NK-92 (cell line): ENCODE data around the gene ATF1.
"Not testable (repeated sequence)": the region's sequence is repeated elsewhere in the genome, so short reads cannot be mapped to it uniquely, and the experiment has no call there.

Source experiments
- DNase-seq: peaks from one replicate; lab custom pipeline; 2025; ENCODE audit not compliant: unreplicated experiment; lab: John Stamatoyannopoulos, UW

Gene ATF1

DNA sequence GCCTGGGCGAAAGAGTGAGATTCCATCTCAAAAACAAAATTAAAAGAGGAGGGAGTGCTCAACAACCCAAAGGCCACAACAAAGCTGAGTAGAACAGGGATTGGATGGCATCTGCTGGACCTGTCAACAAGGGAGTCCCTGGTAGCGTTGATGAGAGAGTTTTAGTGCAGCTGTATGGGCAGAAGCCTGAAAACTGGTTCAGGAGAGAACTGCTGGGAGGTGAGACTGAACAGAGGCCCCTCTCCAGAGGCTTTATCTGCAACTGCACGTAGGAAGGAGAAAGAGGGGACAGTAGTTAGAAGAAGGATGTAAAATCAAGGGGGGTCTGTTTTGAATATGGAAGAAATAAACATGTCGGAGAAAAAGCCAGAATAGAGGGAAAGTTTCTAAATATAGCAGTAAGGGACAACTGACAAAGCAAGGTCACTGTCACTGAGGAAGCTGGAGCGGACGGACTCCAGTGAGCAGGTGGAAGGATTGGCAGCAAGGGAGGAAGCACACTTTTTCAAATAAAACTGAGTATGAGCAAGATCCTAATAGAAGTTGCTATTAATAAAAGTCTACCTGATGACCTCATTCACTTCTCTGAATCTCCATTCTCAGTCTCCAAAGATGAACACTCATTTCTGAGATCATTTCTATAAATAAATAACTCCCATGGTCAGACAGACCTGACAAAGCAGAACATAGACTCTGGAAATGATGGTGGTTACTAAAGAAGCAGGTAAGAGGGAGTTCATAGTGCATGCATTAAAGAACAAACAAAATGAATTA is 11.8 kb upstream of the ATF1 start:
- no peak for DNase-seq

DNA sequence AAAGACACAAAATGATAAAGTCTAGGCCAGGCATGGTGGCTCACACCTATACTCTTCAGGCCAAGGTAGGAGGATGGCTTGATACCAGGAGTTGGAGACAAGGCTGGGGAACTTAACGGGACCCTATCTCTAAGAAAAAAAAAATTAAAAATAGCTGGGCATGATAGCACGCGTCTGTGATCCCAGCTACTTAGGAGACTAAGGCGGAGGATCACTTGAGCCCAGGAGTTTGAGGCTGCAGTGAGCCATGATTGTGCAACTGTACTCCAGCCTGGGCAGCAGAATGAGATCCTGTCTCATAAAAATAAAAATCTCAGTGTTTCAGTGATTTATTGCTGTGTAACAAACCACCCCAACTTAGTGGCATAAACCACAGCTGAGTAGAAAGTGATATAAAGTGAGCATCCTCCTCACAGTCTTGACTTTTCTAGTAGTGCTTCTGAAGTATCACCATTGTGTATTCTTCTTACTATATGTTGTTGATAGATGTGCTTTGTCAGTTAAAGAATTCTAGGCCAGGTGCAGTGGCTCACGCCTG is 10.6 kb upstream of the ATF1 start:
- DNase-seq, result no peak

DNA sequence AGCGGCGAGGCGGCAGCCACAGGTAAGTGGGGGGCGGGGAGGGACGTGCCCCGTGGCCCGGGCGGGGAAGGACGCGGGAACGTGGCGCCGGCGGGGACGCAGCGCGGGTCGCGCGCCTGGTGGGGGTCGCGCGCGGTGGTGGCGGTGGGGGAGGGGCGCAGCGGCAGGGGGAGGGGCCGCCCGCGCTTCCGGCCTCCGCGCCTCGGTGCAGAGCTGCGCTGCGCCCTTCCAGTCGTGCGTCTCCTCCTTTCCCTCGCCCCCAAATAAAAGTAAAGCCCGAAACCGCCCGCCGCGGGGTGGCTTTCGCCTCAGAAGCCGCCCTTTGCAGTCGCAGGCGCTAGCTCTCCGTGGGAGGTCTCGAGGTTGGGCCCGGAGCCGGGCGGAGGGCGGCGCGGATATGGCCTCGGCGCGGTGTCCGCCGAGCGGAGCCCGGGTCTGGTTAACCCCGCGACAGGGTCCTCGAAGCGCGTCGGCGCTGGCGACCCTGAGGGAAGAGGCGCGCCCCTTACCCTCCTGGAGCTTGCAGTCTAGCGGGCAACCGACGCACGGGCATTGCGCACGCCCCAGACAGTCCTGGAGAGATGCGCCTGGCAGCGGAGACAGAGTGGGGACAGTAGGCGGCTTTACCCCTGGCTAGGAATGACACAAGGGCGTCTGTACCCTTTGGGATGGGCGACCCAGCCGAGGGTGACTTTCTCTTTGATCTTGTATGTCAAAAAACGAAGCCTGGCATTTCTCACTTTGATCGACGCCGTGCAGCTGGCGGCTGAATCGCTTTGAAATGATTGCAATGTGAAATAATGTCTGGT is 589 bp downstream of the ATF1 start:
- no peak for DNase-seq

DNA sequence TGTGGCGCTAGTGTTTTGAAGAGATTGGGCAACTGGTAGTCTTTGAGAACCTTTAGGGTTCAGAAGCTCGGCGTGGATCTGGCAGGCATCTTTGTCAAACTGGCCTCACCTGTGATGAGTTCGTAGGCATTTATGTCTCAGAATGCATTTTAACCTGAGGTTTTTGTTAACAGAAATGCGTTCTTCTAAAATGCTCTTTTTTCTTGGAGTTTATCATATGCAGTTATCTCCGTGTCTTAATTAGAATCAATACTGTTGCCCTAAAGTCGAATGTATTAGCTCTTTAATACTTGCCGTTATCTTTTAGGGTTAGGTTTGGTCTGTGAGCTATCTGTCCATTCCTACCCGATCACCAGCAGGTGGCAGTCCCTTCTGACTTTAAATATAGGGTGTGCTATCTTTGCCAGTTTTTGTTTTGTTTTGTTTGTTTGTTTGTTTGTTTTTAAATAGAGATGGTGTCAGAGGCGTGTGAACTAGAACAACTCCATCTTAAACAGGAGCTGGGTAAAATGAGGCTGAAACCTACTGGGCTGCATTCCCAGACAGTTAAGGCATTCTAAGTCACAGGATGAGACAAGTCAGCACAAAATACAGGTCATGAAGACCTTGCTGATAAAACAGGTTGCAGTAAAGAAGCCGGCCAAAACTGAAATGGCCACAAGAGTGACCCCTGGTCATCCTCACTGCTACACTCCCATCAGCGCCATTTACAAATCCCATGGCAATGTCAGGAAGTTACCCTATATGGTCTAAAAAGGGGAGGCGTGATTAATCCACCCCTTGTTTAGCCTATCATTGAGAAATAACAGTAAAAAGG is 1.4 kb downstream of the ATF1 start:
- no peak for DNase-seq

DNA sequence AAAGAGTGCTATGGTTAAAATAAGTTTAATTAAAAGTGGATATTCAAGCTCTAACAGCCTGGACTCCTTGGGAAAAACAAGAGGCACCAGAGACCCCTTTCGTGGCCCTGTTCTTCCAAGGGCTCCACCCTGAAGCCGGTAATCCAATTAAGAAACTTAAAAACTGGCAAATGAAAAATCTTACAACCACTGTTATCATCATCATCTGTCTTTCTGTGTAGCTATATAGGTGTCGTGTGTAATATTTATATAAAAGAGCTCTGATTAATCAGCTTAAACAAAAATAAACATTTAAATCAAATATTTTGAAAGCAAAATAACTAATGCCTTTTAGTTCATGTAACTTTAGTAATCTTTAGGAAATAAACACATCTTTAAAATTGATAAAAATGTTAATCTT is 4.5 kb downstream of the ATF1 start:
- no peak for DNase-seq

DNA sequence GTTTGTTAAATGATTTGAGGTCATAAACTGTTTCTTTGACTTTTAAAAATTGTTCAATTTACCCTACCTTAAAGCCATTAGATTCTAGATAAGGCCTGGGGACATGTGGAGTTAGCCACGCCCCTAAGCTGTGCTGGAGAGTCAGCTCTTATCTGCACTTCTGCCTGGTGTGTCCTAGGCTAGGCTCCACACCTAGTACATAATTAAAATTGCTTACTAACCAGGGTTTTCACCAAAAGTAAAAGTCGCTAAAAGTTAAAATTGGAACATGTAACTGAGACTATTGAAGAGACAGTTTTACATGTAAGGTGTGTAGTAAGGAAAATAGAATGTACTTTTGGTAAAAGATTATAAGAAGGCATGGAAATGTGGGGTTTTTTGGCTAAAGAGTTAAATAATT is 4.9 kb downstream of the ATF1 start:
- DNase-seq, result not testable (repeated sequence)

DNA sequence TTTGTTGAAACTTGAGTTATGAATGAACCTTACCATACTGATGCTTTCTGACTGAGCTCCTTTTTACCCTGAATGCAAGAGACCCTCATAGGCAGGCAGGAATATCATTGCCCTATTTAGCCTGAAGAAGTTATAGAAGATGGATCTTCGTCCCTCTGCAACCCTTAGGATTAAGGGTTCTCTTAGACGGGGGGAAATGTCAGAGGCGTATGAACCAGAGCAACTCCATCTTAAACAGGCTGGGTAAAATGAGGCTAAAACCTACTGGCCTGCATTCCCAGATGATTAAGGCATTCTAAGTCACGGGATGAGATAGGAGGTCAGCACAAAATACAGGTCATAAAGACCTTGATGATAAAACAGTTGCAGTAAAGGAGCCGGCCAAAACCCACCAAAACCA is 7.5 kb downstream of the ATF1 start:
- no peak for DNase-seq

DNA sequence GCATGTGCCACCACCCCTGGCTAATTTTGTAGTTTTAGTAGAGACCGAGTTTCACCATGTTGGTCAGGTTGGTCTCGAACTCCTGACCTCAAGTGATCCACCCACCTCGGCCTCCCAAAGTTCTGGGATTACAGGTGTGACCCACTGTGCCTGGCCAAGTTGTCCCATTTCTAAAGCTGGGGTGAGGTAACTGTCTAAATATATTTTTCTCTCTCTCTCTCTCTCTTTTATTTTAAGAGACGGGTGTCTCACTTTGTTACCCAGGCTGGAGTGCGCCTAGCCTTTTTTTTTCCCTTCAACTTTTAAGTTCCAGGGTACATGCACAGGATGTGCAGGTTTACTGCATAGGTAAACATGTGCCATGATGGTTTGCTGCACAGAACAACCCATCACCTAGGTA is 8.6 kb downstream of the ATF1 start:
- DNase-seq, result no peak

DNA sequence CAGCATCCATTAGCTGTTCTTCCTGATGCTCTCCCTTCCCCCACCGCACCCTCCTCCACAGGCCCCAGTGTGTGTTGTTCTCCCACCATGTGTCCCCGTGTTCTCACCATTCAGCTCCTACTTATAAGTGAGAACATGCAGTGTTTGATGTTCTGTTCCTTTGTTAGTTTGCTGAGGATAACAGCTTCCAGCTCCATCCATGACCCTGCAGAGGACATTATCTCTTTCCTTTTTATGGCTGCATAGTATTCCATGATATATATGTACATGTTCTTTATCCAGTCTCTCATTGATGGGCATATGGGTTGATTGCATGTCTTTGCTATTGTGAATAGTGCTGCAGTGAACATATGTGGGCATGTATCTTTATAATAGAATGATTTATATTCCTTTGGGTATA is 9.0 kb downstream of the ATF1 start:
- DNase-seq, result no peak

DNA sequence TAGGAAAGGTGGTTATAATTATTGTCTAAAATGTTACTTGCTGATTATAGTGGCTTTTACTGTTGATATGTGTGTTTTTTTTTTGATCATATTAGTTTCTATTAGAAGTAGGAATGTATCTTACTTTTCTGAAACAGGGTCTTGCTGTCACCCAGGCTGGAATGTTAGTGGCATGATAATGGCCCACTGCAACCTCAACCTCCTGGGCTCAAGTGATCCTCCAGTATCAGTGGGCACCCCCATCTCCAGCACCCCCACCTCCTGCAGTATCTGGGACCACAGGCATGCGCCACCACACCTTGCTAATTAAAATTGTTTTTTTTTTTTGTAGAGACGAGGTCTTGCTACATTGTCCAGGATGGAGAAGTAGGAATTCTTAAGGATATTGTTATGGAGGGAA is 11.3 kb downstream of the ATF1 start:
- DNase-seq, result no peak

DNA sequence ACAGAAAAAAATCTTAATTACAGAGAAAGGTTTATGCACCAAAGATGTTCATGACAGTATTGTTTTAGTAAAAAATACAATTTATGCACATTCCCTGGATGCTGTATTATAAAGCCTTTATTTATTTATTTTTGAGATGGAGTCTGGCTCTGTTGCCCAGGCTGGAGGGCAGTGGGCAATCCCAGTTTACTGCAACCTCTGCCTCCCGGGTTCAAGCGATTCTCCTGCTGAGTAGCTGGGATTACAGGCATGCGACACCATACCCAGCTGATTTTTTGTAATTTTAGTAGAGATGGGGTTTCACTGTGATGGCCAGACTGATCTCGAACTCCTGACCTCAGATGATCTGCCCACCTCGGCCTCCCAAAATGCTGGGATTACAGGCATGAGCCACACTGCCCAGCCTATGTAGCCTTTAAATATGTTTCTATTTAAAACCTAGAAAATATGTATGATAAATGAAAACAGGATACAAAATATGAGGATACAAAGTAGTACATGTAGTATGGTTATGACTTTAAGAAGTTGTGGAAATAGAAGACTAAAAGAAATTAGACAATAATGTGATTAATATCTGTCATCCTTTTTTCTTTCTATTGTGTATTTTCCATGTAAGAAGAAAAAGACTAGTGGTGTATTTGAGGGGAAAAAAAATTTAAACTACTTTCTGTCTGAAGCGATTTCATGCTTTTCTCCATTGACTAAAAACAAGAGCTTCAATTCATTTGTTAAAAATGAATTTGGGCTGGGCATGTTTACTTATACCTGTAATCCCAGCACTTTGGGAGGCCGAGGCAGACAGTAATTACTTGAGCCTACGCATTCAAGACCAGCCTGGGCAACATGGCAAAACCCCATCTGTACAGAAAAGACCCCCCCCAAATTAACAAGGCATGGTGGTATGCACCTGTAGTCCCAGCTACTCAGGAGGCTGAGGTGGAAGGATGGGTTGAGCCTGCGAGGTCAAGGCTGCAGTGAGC is 13.1 kb downstream of the ATF1 start:
- no peak for DNase-seq

DNA sequence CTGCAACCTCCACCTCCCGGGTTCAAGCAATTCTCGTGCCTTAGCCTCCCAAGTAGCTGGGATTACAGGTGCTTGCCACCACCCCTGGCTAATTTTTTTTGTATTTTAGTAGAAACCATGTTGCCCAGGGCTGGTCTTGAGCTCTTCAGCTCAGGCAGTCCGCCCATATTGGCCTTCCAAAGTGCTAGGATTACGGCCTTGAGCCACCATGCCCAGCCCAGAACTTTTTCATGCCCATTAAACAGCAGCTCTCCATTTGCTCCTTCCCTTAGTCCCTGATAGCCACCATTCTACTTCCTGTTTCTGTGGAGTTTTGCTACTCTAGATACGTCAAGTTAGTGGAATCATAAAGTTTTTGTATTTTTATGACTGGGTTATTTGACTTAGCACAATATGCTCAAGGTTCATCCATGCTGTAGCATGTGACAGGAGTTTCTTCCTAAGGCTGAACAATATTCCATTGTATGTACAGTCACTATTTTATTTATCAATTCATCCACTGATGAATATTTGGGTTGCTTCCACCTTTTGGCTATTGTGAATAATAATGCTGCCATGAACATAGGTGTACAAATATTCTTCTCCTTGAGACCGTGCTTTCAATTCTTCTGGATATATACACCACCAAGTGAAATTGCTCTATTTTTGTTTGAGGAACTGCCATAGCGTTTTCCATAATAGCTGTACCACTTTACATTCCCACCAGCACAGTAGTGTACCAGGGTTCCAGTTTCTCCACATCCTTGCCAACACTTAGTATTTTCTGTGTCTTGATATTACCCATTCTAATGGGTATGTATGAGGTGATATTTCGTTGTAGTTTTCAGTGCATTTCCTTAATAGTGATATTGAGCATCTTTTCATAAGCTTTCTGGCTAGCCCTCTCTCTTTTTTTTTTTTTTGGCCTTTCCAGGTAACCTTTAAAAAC is 15.0 kb downstream of the ATF1 start:
- no peak for DNase-seq

DNA sequence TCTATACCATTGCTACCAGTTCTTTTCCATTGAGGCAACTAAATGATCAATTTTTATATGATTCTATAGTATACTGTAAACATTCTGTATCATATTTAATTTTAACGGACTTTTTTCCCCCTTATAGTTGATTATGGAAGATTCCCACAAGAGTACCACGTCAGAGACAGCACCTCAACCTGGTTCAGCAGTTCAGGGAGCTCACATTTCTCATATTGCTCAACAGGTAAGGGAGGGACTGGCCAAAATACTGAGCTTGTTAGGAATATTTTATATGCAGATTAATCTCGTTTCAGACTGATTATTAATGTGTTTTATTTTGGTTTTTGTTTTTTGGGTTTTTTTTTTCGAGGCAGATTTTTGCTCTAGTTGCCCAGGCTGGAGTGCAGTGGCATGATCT is 16.1 kb downstream of the ATF1 start:
- DNase-seq, result no peak

DNA sequence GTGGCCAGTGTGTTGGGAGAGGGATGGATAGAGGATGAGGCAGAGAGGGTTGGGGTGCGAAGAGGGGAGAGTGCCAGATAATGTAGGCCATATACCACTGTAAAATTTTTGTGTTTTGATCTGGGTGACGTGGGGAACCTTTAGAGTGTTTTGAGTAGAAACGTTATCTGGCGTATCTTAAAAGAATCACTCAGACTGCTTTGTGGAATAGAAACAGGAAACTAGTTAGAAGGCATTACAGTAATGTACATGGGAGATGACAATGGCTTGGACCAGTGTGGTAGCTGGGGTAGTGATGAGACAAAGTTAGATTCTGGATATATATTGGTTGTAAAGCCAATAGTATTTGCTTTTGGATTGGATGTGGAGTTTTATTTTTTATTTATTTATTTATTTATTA is 20.6 kb downstream of the ATF1 start:
- DNase-seq, result no peak

DNA sequence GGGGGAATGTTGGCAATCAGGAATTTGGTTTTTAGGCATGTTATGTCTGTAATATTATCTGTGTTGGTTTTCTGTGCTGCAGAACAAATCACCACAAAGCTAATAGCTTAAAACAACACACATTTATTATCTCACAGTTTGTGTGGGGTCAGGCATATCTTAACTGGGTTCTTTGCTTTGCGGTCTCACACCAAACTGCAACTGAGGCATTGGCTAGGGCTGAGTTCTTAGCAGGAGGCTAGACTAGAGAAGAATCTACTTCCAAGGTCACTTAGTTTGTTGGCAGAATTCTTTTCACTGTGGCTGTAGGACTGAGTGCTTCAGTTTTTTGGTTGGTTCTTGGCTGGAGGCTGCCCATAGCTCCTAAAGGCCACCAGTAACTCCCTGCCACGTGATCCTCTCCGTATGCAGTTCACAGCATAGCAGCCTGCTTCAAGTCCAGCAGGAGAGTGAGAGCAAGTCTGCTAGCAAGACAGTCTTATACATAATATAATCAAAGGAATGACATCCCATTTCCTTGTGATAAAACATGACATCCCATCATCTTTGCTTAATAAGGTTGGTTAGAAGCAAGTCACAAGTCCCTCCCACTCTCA is 21.6 kb downstream of the ATF1 start:
- no peak for DNase-seq

DNA sequence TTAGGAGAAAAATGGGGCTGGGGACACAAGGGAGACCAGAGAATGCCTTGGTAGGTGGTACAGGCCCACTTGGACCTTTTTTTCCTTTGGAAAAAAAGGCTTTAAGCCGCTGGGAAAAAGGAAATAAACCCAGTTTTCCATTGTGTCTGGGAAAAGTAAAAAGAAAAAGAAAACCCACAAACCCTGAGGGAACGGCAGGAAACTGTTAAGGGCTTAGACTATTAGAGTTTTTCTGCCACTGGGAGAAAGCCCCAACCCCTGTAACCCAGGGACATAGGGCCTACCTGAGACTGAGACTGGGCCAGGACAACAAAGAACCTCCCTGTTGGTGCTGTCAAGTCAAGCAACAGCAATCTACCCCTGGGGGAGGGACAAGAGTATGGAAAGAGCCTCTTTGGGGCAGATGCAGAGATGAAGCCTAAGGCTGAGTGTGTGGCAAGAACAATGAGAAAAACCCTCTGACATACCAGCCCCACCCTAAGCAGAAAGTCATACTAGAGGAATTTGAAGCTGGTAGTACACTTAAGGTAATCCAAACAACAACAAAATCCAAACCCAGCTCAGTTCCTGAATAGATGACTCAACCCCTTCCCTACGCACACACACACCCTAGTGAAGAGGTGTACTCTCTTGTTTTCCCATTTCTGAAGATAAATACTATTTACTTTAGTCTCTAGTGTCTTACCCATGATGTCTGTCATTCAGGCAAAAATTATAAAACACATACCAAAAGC is 22.8 kb downstream of the ATF1 start:
- no peak for DNase-seq

DNA sequence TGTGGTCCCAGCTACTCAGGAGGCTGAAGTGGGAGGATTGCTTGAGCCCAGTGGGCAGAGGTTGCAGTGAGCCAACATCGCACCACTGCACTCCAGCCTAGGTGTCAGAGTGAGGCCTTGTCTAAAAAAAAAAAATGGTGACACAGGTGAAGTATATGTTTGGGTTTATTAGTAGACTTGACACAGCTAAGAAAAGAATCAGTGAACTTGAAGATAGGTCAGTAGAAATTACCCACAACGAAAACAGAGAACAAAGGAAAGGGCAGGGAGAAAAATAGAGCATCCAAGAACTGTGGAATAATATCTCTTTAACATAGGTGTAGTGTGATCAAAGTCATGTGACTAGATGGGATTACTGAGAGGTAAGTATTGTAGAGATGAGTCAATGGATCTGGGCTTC is 23.7 kb downstream of the ATF1 start:
- no peak for DNase-seq

DNA sequence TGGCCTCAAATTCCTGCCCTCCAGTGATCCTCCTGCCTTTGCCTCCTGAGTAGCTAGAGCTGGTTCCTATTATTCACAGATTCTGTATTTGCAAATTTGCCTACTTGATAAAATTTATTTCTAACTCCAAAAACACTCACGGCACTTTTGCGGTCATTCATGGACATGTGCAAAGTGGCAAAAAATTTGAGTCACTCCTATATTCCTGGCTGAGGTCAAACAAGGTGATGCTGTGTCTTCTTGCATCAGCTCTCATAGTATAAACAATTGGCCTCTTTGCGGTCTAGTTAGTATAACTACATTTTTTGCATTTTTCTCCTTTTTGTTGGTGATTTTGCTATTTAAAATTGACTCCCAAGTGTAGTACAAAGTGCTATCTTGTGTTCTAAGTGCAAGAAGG is 24.7 kb downstream of the ATF1 start:
- DNase-seq, result no peak
